GM12874 (cell line): ENCODE data around the gene OR51D1.

ENCODE experiments used
- TF ChIP-seq, protein P1 (sequence below): IDR thresholded peaks from 2 replicates; pipeline ENCODE4 v1.5.1; 2011; ENCODE audit warnings: low read depth, mild to moderate bottlenecking, control low read depth, low read length, moderate library complexity; ENCODE audit not compliant: insufficient read depth

The OR51D1 gene

DNA sequence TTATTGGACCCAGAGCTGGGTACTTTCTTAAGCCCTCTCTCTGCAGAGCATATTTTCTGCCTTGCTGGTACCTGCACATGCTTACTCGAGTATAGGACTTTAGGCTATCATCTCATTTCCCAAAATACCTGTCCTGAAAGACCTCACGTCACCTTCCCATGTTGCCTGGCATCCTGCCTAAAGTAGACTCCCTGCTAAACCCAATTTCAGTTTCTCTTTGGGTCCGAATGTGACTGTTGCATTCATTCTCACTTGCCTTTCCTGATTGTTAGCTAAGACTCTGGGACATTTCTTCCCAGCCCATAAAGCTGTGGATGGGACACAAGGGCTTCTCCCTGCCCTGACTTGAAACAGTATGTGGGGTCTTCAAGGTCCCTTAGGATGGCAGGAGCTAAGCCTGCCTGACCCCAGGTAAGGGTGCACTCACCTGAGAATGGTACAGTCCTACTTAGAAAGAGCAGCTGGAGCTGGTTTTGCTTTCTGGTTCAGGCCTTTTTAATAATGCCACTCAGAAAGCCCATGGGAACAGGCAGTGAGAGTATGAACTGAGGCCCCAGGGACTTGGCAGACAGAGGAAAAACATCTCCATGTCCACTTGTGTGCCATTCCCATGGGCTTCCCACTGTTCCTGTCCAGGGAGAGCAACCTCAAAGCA, 47.5 kb downstream of the OR51D1 start:
- TF ChIP-seq, protein P1, sequence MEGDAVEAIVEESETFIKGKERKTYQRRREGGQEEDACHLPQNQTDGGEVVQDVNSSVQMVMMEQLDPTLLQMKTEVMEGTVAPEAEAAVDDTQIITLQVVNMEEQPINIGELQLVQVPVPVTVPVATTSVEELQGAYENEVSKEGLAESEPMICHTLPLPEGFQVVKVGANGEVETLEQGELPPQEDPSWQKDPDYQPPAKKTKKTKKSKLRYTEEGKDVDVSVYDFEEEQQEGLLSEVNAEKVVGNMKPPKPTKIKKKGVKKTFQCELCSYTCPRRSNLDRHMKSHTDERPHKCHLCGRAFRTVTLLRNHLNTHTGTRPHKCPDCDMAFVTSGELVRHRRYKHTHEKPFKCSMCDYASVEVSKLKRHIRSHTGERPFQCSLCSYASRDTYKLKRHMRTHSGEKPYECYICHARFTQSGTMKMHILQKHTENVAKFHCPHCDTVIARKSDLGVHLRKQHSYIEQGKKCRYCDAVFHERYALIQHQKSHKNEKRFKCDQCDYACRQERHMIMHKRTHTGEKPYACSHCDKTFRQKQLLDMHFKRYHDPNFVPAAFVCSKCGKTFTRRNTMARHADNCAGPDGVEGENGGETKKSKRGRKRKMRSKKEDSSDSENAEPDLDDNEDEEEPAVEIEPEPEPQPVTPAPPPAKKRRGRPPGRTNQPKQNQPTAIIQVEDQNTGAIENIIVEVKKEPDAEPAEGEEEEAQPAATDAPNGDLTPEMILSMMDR: no peak
